OCI-LY1 (cell line): ENCODE data around the gene GALNT17.

Experiments used
- H2AFZ ChIP-seq: fragments of 200-600 bp; sonication (generic), shearing (Covaris generic); 2 replicates; pipeline ENCODE4 v1.6.0; 2014; ENCODE audit warnings: antibody characterized with exemption, mild to moderate bottlenecking, low read length
- H3F3A ChIP-seq: fragments of 200-600 bp; sonication (generic), shearing (Covaris generic); 2 replicates; pipeline ENCODE4 v1.6.0; 2014; ENCODE audit warnings: mild to moderate bottlenecking, antibody characterized with exemption, low read length, moderate library complexity; ENCODE audit not compliant: insufficient read depth
- H3K27ac ChIP-seq: fragments of 200-600 bp; sonication (generic); 2 replicates; pipeline ENCODE4 v1.5.1; 2014; ENCODE audit warnings: low read length, mixed run types, mild to moderate bottlenecking, low read depth; ENCODE audit not compliant: poor library complexity, severe bottlenecking
- H3K27me3 ChIP-seq: fragments of 200-600 bp; sonication (generic); 2 replicates; pipeline ENCODE4 v1.6.0; 2014; ENCODE audit warnings: antibody characterized with exemption, mild to moderate bottlenecking, low read length, moderate library complexity; ENCODE audit not compliant: insufficient read depth
- H3K36me3 ChIP-seq: fragments of 200-600 bp; sonication (generic); 2 replicates; pipeline ENCODE4 v1.6.1; 2014; ENCODE audit warnings: mild to moderate bottlenecking, antibody characterized with exemption, low read length, moderate library complexity, mixed read lengths; ENCODE audit not compliant: insufficient read depth
- H3K4me1 ChIP-seq: fragments of 200-600 bp; sonication (generic); 2 replicates; pipeline ENCODE4 v1.5.1; 2014; ENCODE audit warnings: mild to moderate bottlenecking, low read length, moderate library complexity; ENCODE audit not compliant: insufficient read depth, severe bottlenecking
- H3K4me2 ChIP-seq: fragments of 200-600 bp; sonication (generic), shearing (Covaris generic); 2 replicates; pipeline ENCODE4 v1.6.1; 2014; ENCODE audit warnings: low read length
- H3K4me3 ChIP-seq: fragments of 200-600 bp; sonication (generic); 2 replicates; pipeline ENCODE4 v1.5.1; 2014; ENCODE audit warnings: low read length, low read depth, mild to moderate bottlenecking, mixed read lengths; ENCODE audit not compliant: poor library complexity, severe bottlenecking
- H3K79me2 ChIP-seq: fragments of 200-600 bp; shearing (Covaris generic); 2 replicates; pipeline ENCODE4 v1.6.1; 2016; ENCODE audit warnings: mixed run types, low read length, mixed read lengths; ENCODE audit not compliant: insufficient read depth
- H3K9ac ChIP-seq: fragments of 200-600 bp; sonication (generic), shearing (Covaris generic); 2 replicates; pipeline ENCODE4 v1.6.1; 2014; ENCODE audit warnings: mild to moderate bottlenecking, low read length, mixed read lengths
- H3K9me2 ChIP-seq: fragments of 200-600 bp; sonication (generic), shearing (Covaris generic); 2 replicates; pipeline ENCODE4 v1.6.1; 2014; ENCODE audit warnings: low read depth, mild to moderate bottlenecking, low read length, mixed read lengths
- H3K9me3 ChIP-seq: fragments of 200-600 bp; shearing (Covaris generic); 2 replicates; pipeline ENCODE4 v1.6.1; 2014; ENCODE audit warnings: low read length, mixed read lengths
- H4K20me1 ChIP-seq: fragments of 200-600 bp; sonication (generic), shearing (Covaris generic); 2 replicates; pipeline ENCODE4 v1.6.0; 2016; ENCODE audit warnings: mild to moderate bottlenecking, low read length; ENCODE audit not compliant: insufficient read depth
- EZH2 ChIP-seq: fragments of 200-600 bp; sonication (generic), shearing (Covaris generic); IDR thresholded peaks from 2 replicates; pipeline ENCODE4 v1.8.0; 2017; ENCODE audit warnings: borderline replicate concordance, mixed run types, mild to moderate bottlenecking, antibody characterized with exemption, low read length, moderate library complexity, mixed read lengths
- TF ChIP-seq, protein P1 (sequence below): fragments of 200-600 bp; sonication (generic), shearing (Covaris generic); IDR thresholded peaks from 2 replicates; pipeline ENCODE4 v1.5.1; 2017; ENCODE audit warnings: mild to moderate bottlenecking, antibody characterized with exemption, low read length, moderate library complexity, mixed read lengths

Gene GALNT17

GRCh38 chr7:71300086-71300485, 168.1 kb downstream of the GALNT17 start:
- Histone ChIP-seq H3K79me2 (no peaks in the 10 kb centered on the region), H3K4me3 (no peak overlapping the region), H2AFZ (no peak overlapping the region), H3K9me2 (no peaks in the 10 kb centered on the region), H3K9ac (no peak overlapping the region), H3K4me2 (no peak overlapping the region), H4K20me1 (no peaks in the 10 kb centered on the region), H3F3A (no peaks in the 10 kb centered on the region), H3K9me3 (no peaks in the 10 kb centered on the region), H3K27me3 (no peaks in the 10 kb centered on the region), H3K27ac (no peak overlapping the region), H3K36me3 (no peaks in the 10 kb centered on the region), H3K4me1 (no peaks in the 10 kb centered on the region)
- TF ChIP-seq, protein P1, sequence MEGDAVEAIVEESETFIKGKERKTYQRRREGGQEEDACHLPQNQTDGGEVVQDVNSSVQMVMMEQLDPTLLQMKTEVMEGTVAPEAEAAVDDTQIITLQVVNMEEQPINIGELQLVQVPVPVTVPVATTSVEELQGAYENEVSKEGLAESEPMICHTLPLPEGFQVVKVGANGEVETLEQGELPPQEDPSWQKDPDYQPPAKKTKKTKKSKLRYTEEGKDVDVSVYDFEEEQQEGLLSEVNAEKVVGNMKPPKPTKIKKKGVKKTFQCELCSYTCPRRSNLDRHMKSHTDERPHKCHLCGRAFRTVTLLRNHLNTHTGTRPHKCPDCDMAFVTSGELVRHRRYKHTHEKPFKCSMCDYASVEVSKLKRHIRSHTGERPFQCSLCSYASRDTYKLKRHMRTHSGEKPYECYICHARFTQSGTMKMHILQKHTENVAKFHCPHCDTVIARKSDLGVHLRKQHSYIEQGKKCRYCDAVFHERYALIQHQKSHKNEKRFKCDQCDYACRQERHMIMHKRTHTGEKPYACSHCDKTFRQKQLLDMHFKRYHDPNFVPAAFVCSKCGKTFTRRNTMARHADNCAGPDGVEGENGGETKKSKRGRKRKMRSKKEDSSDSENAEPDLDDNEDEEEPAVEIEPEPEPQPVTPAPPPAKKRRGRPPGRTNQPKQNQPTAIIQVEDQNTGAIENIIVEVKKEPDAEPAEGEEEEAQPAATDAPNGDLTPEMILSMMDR: no peak
- no peak for TF ChIP-seq EZH2

DNA sequence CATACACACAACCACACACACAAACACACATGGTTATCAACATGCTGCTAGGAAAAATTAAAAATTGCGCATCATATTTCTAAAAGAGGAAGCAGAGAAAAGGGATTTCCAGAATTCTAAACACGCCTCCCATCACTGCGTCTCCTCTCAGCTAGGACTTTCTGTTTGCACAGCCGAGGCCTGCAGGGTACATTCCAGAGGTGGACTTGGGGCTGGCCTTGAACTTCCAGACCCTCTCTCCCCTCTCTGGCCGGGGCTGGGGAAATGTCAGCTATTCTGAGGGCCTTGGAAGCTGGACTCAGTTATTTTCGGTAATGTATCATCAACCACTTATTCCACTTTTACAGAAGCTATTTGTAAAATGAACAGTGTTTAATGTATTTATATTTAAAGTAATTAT, 168.7 kb downstream of the GALNT17 start:
- no peaks in the 10 kb centered on the region for H3K9me3 ChIP-seq
- H3K27me3 ChIP-seq: no peaks in the 10 kb centered on the region
- no peaks in the 10 kb centered on the region for H3K79me2 ChIP-seq
- no peaks in the 10 kb centered on the region for H3K4me1 ChIP-seq
- H3F3A ChIP-seq: no peaks in the 10 kb centered on the region
- no peak overlapping the region for H2AFZ ChIP-seq
- no peak for TF ChIP-seq EZH2
- TF ChIP-seq, protein P1: no peak
- no peak overlapping the region for H3K27ac ChIP-seq
- no peaks in the 10 kb centered on the region for H4K20me1 ChIP-seq
- H3K4me3 ChIP-seq: no peak overlapping the region
- no peaks in the 10 kb centered on the region for H3K9me2 ChIP-seq
- H3K4me2 ChIP-seq: no peak overlapping the region
- H3K36me3 ChIP-seq: no peaks in the 10 kb centered on the region
- H3K9ac ChIP-seq: no peak overlapping the region

DNA sequence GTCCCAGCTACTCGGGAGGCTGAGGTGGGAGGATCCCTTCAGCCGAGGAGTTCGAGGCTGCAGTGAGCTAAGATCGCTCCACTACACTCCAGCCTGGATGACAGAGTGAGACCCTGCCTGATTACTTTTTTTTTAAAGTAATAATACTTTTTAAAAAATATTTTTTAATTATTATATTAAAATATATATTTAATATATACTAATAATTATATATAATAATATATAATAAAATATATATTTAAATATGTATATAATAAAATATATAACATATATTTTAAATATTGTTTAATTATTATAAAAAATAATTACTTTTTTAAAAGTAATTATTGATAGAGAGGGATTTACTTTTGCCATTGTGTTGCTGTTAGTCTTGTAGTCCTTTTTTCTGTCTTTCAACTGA, 169.2 kb downstream of the GALNT17 start:
- Histone ChIP-seq H4K20me1 (no peaks in the 10 kb centered on the region), H3K27me3 (no peaks in the 10 kb centered on the region), H3K9me2 (no peaks in the 10 kb centered on the region), H3K79me2 (no peaks in the 10 kb centered on the region), H3K27ac (no peak overlapping the region), H3K4me1 (no peaks in the 10 kb centered on the region), H3F3A (no peaks in the 10 kb centered on the region), H3K36me3 (no peaks in the 10 kb centered on the region), H2AFZ (no peak overlapping the region), H3K9me3 (no peaks in the 10 kb centered on the region), H3K9ac (no peak overlapping the region), H3K4me3 (no peak overlapping the region), H3K4me2 (no peak overlapping the region)
- TF ChIP-seq, protein P1: no peak
- no peak for TF ChIP-seq EZH2
